ENCODE results near the gene SBF2.
A peak's percentile ranks its signal among the peaks of the same experiment; 100 is the strongest.

The SBF2 gene

GRCh38 chr11:10204021-10204420 lies 90.0 kb downstream of the SBF2 start:
- DNase-seq (ENCODE audit: low spot score), result no peak
- TF ChIP-seq CTCF (IDR thresholded peaks at IDR 0.05; ENCODE audit: extremely low read depth, insufficient read depth, missing control alignments), result no peak
- in situ Hi-C loops (cut with MboI; ENCODE audit: low pct_unique_long_range_greater_than_20kb, low sequenced_read_pairs, unreplicated experiment), result loop anchor here (10.0 kb wide), 1 partner anchor 121 kb away; no protein-coding TSS in a partner anchor

DNA sequence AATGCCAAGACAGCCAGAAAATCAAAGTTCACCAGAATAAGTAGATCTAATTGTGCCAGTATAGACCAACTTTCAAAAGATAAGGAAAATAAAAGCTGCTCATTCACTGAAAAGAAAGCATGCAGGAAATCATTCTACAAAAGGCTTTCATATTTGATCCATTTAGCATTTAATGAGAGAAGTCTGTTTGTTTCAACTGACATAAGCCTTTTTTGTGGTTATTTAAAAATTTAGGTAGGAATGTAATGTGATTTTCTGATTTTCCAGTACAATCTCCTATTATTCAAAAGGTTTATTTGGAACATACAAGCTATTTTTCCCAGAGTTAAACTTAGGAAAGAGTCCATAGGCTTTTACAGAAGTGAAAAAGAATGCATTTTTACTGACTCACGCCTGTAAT lies 92.7 kb downstream of the SBF2 start:
- in situ Hi-C loops (cut with MboI; ENCODE audit: low pct_unique_long_range_greater_than_20kb, low sequenced_read_pairs, unreplicated experiment), result loop anchor here (10.0 kb wide), 1 partner anchor 123 kb away; no protein-coding TSS in a partner anchor
- DNase-seq (ENCODE audit: low spot score), result no peak
- TF ChIP-seq CTCF (IDR thresholded peaks at IDR 0.05; ENCODE audit: extremely low read depth, insufficient read depth, missing control alignments), result no peak

DNA sequence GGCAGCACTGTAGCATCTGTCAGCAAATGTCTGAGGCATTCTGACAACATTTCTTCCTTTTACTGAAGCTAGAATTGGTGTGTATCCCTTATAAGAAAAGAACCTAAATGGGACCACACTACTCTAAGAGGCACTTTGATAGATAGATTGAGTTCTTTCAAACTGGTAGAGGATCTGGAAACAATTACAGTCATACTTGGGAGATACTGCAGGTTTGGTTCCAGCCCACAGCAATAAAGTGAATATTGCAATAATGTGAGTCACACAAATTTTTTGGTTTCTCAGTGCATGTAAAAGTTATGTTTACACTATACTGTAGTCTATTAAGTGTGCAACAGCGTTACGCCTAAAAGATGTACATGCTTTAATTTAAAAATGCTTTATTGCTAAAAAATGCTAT lies 96.9 kb downstream of the SBF2 start:
- in situ Hi-C loops (cut with MboI; ENCODE audit: low pct_unique_long_range_greater_than_20kb, low sequenced_read_pairs, unreplicated experiment), result no loop called here
- no peak for TF ChIP-seq CTCF (IDR thresholded peaks at IDR 0.05; ENCODE audit: extremely low read depth, insufficient read depth, missing control alignments)
- DNase-seq (ENCODE audit: low spot score), result no peak

DNA sequence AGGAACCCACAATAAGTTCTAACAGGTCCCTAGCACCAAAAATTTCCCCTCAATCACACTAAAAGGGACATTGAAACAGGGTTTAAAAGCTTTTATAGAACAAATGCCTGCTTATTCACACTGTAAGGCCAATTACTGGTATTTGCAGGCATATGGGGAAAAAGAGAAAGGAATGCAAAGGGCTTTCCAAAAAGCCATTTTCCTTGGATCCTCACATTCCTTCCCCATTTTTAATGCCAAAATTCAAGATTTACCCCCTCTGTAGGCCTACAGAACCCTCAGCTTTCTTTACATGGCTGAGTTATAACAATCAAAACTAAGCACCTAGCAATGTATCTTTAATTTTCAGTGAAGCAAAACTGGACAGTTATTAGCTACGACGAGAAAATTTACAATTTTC lies 102.0 kb downstream of the SBF2 start:
- DNase-seq (ENCODE audit: low spot score), result no peak
- in situ Hi-C loops (cut with MboI; ENCODE audit: low pct_unique_long_range_greater_than_20kb, low sequenced_read_pairs, unreplicated experiment), result no loop called here
- TF ChIP-seq CTCF (IDR thresholded peaks at IDR 0.05; ENCODE audit: extremely low read depth, insufficient read depth, missing control alignments), result no peak

DNA sequence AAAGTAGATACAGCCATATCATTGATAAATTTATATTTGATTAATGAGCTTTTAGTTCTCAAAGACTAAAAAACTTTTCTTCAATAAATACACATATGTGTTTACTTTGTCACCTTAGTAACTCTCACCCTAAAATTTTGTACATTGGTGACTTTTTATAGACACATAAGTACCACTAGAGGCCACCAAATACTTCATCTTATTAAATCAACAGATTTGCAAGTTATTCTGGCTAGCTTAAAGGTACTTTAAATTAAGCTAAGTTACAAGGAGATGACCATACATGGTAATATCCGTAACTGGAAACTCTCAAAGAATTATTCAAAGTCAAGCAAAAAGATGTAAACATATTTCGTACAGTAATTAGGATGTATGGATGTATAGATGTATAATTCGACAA lies 112.2 kb downstream of the SBF2 start:
- peak; percentile 25 for TF ChIP-seq CTCF (IDR thresholded peaks at IDR 0.05; ENCODE audit: extremely low read depth, insufficient read depth, missing control alignments)
- in situ Hi-C loops (cut with MboI; ENCODE audit: low pct_unique_long_range_greater_than_20kb, low sequenced_read_pairs, unreplicated experiment), result no loop called here
- DNase-seq (ENCODE audit: low spot score), result peak; percentile 10

DNA sequence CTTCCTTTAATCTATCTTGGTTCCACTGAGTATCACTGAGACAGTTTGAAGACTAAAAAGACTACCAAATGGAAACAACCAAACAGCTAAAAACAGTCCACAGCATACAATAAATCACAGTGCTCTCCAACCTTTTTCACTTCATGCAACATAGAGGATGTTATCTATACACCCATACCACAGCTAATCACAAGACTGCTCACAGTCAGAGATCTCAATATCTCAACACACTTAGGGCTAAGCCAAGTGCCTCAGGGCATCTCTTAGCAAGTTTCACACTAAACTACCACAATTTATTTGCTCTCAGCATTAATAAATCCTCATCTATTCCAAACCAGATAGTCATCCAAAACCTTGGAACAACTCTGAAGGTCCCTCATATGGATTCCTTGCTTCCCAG lies 129.4 kb downstream of the SBF2 start:
- no peak for TF ChIP-seq CTCF (IDR thresholded peaks at IDR 0.05; ENCODE audit: extremely low read depth, insufficient read depth, missing control alignments)
- no peak for DNase-seq (ENCODE audit: low spot score)

GRCh38 chr11:10162222-10162621 lies 131.8 kb downstream of the SBF2 start:
- in situ Hi-C loops (cut with MboI; ENCODE audit: low pct_unique_long_range_greater_than_20kb, low sequenced_read_pairs, unreplicated experiment), result no loop called here
- DNase-seq (ENCODE audit: low spot score), result no peak
- no peak for TF ChIP-seq CTCF (IDR thresholded peaks at IDR 0.05; ENCODE audit: extremely low read depth, insufficient read depth, missing control alignments)

More for the DNA sequence above, 129.4 kb downstream of the SBF2 start:
- in situ Hi-C loops (cut with MboI; ENCODE audit: low pct_unique_long_range_greater_than_20kb, low sequenced_read_pairs, unreplicated experiment), result no loop called here

All from GM13977 (cell line).